Neuronal stem cell (in vitro differentiated cells): ENCODE measurements around the gene STXBP5L.

Source experiments
- DNase-seq: peaks from one replicate; pipeline ENCODE4 v3.0.0-alpha.2; 2013; ENCODE audit warnings: low spot score
- H2AFZ ChIP-seq: one replicate; pipeline ENCODE4 v1.6.1; 2013; ENCODE audit warnings: mild to moderate bottlenecking, low read length, inconsistent platforms
- H2AK5ac ChIP-seq: 2 replicates; pipeline ENCODE4 v1.6.1; 2013; ENCODE audit warnings: low read depth, mild to moderate bottlenecking, inconsistent platforms, low read length, moderate library complexity, mixed read lengths
- H2BK120ac ChIP-seq: 2 replicates; pipeline ENCODE4 v1.6.1; 2013; ENCODE audit warnings: low read depth, mild to moderate bottlenecking, inconsistent platforms, low read length, moderate library complexity, mixed read lengths
- H2BK12ac ChIP-seq: one replicate; pipeline ENCODE4 v1.6.1; 2013; ENCODE audit warnings: low read length, inconsistent platforms
- H2BK15ac ChIP-seq: 2 replicates; pipeline ENCODE4 v1.6.1; 2013; ENCODE audit warnings: mild to moderate bottlenecking, low read length, inconsistent platforms, mixed read lengths
- H2BK5ac ChIP-seq: one replicate; pipeline ENCODE4 v1.6.1; 2013; ENCODE audit warnings: inconsistent platforms, mild to moderate bottlenecking, low read length, moderate library complexity
- H3K14ac ChIP-seq: one replicate; pipeline ENCODE4 v1.6.1; 2013; ENCODE audit warnings: low read length, inconsistent platforms
- H3K18ac ChIP-seq: 2 replicates; pipeline ENCODE4 v1.6.1; 2013; ENCODE audit warnings: low read length, inconsistent platforms
- H3K23ac ChIP-seq: 2 replicates; pipeline ENCODE4 v1.6.1; 2013; ENCODE audit warnings: low read depth, mild to moderate bottlenecking, mixed read lengths, low read length, inconsistent platforms; ENCODE audit not compliant: poor library complexity
- H3K27ac ChIP-seq: replicated peaks from 3 replicates; pipeline ENCODE4 v1.5.1; 2013; ENCODE audit warnings: low read length, inconsistent platforms
- H3K27me3 ChIP-seq, 3 experiments: 2 replicates each; pipeline ENCODE4 v1.6.1; 2013; ENCODE audit warnings: low read length in 3 of 3, mild to moderate bottlenecking in 2 of 3, inconsistent platforms in 1 of 3, low read depth in 1 of 3, mixed read lengths in 1 of 3, moderate library complexity in 1 of 3; ENCODE audit not compliant: control insufficient read depth in 3 of 3, insufficient read depth in 3 of 3
- H3K36me3 ChIP-seq, 2 donors: replicated peaks in 1 of 2; 2 replicates each; pipeline ENCODE4 v1.6.1; 2013; ENCODE audit warnings: low read length in 2 of 2; ENCODE audit not compliant: control insufficient read depth in 2 of 2, insufficient read depth in 2 of 2
- H3K4ac ChIP-seq: 2 replicates; pipeline ENCODE4 v1.6.1; 2013; ENCODE audit warnings: inconsistent platforms, mild to moderate bottlenecking, low read length, moderate library complexity
- H3K4me1 ChIP-seq, 2 donors: 1 replicate in 1 of 2; 2 replicates in 1 of 2; pipeline ENCODE4 v1.6.1; 2013; ENCODE audit warnings: low read length in 2 of 2, low read depth in 1 of 2; ENCODE audit not compliant: control insufficient read depth in 2 of 2, insufficient read depth in 1 of 2
- H3K4me2 ChIP-seq: one replicate; pipeline ENCODE4 v1.6.1; 2013; ENCODE audit warnings: mild to moderate bottlenecking, low read length, inconsistent platforms; ENCODE audit not compliant: insufficient read depth, poor library complexity, severe bottlenecking
- H3K4me3 ChIP-seq, 2 donors: 2 replicates each; pipeline ENCODE4 v1.5.1; 2013; ENCODE audit warnings: low read length in 2 of 2, mild to moderate bottlenecking in 2 of 2, inconsistent platforms in 1 of 2, moderate library complexity in 1 of 2
- H3K79me1 ChIP-seq: one replicate; pipeline ENCODE4 v1.6.1; 2013; ENCODE audit warnings: low read depth, mild to moderate bottlenecking, inconsistent platforms, low read length, moderate library complexity
- H3K9ac ChIP-seq: one replicate; pipeline ENCODE4 v1.6.1; 2013; ENCODE audit warnings: mild to moderate bottlenecking, low read depth, low read length, inconsistent platforms; ENCODE audit not compliant: poor library complexity
- H3K9me3 ChIP-seq, 2 donors: replicated peaks in 1 of 2; 2 replicates each; pipeline versions ENCODE3 to v1.6.1; 2013; ENCODE audit warnings: low read length in 2 of 2, mild to moderate bottlenecking in 2 of 2, inconsistent platforms in 1 of 2, low read depth in 1 of 2, mixed read lengths in 1 of 2, moderate library complexity in 1 of 2; ENCODE audit not compliant: control insufficient read depth in 2 of 2, insufficient read depth in 1 of 2
- H4K8ac ChIP-seq: one replicate; pipeline ENCODE4 v1.6.1; 2013; ENCODE audit warnings: low read depth, mild to moderate bottlenecking, inconsistent platforms, low read length, moderate library complexity
- H4K91ac ChIP-seq: one replicate; pipeline ENCODE4 v1.6.1; 2013; ENCODE audit warnings: low read length, low read depth, mild to moderate bottlenecking, inconsistent platforms; ENCODE audit not compliant: poor library complexity
- WGBS, 2 donors: extraction: QIAGEN DNeasy Blood & Tissue Kit; methylation state at CpG; one replicate each; pipeline ENCODE4 v1.1.7; 2013; ENCODE audit warnings: missing lambda C conversion rate in 2 of 2, mixed read lengths in 1 of 2; ENCODE audit not compliant: insufficient read length in 2 of 2, insufficient replicate concordance in 1 of 2; ENCODE audit errors: extremely low coverage in 2 of 2; 5-methylcytosine and 5-hydroxymethylcytosine counted together

The STXBP5L gene

DNA sequence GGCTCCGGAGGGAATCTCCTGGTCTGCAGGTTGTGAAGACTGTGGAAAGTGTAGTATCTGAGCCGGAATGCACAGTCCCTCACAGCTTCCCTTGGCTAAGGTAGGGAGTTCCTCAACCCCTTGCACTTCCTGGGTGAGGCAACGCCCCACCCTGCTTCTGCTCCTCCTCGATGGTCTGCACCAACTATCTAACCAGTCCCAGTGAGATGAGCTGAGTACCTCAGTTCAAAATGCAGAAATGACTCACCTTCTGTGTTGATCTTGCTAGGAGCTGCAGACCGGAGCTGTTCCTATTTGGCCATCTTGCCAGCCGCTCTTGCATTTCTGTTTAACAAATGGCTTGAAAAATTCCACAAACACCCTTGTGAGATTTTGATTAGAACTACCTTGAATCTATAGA is 156.1 kb downstream of the STXBP5L start:
- Histone ChIP-seq H3K23ac (no peak overlapping the region), H2BK120ac (no peak overlapping the region), H3K4me3 (no peak overlapping the region), H2AK5ac (no peak overlapping the region), H3K27ac (no peak overlapping the region), H2BK12ac (no peak overlapping the region), H2BK5ac (no peak overlapping the region), H3K18ac (no peak overlapping the region), H3K4me1 (peaks cover 0 to 3% of the 10 kb centered on the region in 2 donors), H3K14ac (no peak overlapping the region), H2BK15ac (no peak overlapping the region), H2AFZ (no peak overlapping the region), H3K27me3 (no peaks in the 10 kb centered on the region), H3K79me1 (no peaks in the 10 kb centered on the region), H4K8ac (no peak overlapping the region), H4K91ac (no peak overlapping the region), H3K9me3 (peaks cover 0 to 6% of the 10 kb centered on the region in 2 donors), H3K4ac (no peak overlapping the region), H3K9ac (no peak overlapping the region), H3K4me2 (no peak overlapping the region), H3K36me3 (no peaks in the 10 kb centered on the region)
- no peak for DNase-seq
- WGBS, 2 donors: no CpG with 5 or more reads among the region's 6 CpGs

DNA sequence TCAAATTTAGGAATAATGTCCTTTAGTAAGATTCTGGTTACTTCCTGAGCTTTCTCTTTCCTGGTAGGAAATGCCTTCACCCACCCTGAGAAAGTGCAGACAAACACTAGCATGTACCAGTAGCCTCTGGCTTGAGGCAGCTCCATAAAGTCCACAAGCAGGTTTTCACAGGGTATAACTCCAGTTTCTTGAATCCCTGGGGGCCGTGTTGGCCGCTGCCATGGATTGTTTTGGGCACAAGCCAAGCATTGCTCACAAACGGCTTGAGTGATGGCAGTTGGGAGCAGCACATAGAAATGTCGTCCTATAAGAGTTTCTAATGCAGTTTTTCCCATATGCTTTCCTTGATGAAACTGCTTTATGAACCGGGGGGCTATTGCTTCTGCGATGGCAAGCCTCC is 164.1 kb downstream of the STXBP5L start:
- no peaks in the 10 kb centered on the region for H3K4me1 ChIP-seq
- H3K27ac ChIP-seq: no peak overlapping the region
- H3K4me3 ChIP-seq: no peak overlapping the region
- no peak for DNase-seq
- H3K36me3 ChIP-seq: no peaks in the 10 kb centered on the region
- no peak overlapping the region for H3K4me2 ChIP-seq
- H3K18ac ChIP-seq: no peak overlapping the region
- H3K14ac ChIP-seq: no peak overlapping the region
- H3K4ac ChIP-seq: no peak overlapping the region
- H3K27me3 ChIP-seq: no peaks in the 10 kb centered on the region
- no peak overlapping the region for H2BK15ac ChIP-seq
- no peaks in the 10 kb centered on the region for H3K79me1 ChIP-seq
- no peak overlapping the region for H2BK120ac ChIP-seq
- no peak overlapping the region for H2AK5ac ChIP-seq
- H3K9ac ChIP-seq: no peak overlapping the region
- H4K91ac ChIP-seq: no peak overlapping the region
- no peak overlapping the region for H3K23ac ChIP-seq
- no peak overlapping the region for H2BK5ac ChIP-seq
- H3K9me3 ChIP-seq: no peaks in the 10 kb centered on the region
- no peak overlapping the region for H2AFZ ChIP-seq
- H4K8ac ChIP-seq: no peak overlapping the region
- no CpG with 5 or more reads among the region's 6 CpGs for WGBS, 2 donors
- H2BK12ac ChIP-seq: no peak overlapping the region

DNA sequence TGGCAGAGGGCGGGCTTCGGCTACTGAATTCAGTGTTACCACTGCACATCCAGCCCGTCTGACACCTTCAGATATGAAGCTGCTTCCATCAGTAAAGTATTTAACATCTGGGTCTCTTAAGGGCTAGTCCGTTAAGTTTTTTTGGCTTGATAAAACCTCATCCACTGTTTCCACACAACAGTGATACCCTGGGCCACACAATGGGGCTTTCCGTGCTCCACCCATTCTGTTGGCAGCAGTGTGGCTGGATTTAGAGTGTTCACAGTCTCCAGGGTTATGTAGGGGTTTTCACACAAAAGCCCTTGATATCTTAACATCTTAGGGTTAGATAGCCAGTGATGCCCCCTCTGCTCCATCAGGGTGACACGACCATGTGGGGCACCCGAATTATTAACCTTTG is 165.0 kb downstream of the STXBP5L start:
- Histone ChIP-seq H3K18ac (no peak overlapping the region), H3K79me1 (no peaks in the 10 kb centered on the region), H2AK5ac (no peak overlapping the region), H3K4me2 (no peak overlapping the region), H2AFZ (no peak overlapping the region), H3K27ac (no peak overlapping the region), H3K27me3 (no peaks in the 10 kb centered on the region), H2BK5ac (no peak overlapping the region), H4K91ac (no peak overlapping the region), H3K9ac (no peak overlapping the region), H2BK12ac (no peak overlapping the region), H3K14ac (no peak overlapping the region), H3K9me3 (no peaks in the 10 kb centered on the region), H4K8ac (no peak overlapping the region), H3K4me3 (no peak overlapping the region), H2BK120ac (no peak overlapping the region), H3K4me1 (no peaks in the 10 kb centered on the region), H3K36me3 (no peaks in the 10 kb centered on the region), H3K23ac (no peak overlapping the region), H3K4ac (no peak overlapping the region), H2BK15ac (no peak overlapping the region)
- no CpG with 5 or more reads among the region's 7 CpGs for WGBS, 2 donors
- no peak for DNase-seq

GRCh38 chr3:121075191-121075590 is 167.2 kb downstream of the STXBP5L start:
- H3K14ac ChIP-seq: no peak overlapping the region

More at GRCh38 chr3:121075191-121075590, 167.2 kb downstream of the STXBP5L start:
- no peak overlapping the region for H2BK12ac ChIP-seq
- no peak for DNase-seq
- H3K9ac ChIP-seq: no peak overlapping the region
- H2AFZ ChIP-seq: no peak overlapping the region
- H3K36me3 ChIP-seq: no peaks in the 10 kb centered on the region
- no peak overlapping the region for H3K4me2 ChIP-seq
- H3K18ac ChIP-seq: no peak overlapping the region
- H3K4me3 ChIP-seq: no peak overlapping the region
- H2BK15ac ChIP-seq: no peak overlapping the region
- H2BK120ac ChIP-seq: no peak overlapping the region
- H3K9me3 ChIP-seq: no peaks in the 10 kb centered on the region
- no peak overlapping the region for H3K23ac ChIP-seq
- no peaks in the 10 kb centered on the region for H3K79me1 ChIP-seq
- H3K4ac ChIP-seq: no peak overlapping the region
- H3K27me3 ChIP-seq: no peaks in the 10 kb centered on the region
- no peaks in the 10 kb centered on the region for H3K4me1 ChIP-seq
- WGBS, 2 donors: no CpG with 5 or more reads among the region's 3 CpGs
- H4K8ac ChIP-seq: no peak overlapping the region
- no peak overlapping the region for H4K91ac ChIP-seq
- no peak overlapping the region for H2AK5ac ChIP-seq
- no peak overlapping the region for H2BK5ac ChIP-seq
- no peak overlapping the region for H3K27ac ChIP-seq
